GM19238 (cell line): ENCODE measurements around the gene IMPDH2.

Source experiments
- DNase-seq: peaks from one replicate; pipeline ENCODE4 v3.0.0; 2011; ENCODE audit warnings: low spot score; ENCODE audit not compliant: insufficient read length

The IMPDH2 gene

DNA sequence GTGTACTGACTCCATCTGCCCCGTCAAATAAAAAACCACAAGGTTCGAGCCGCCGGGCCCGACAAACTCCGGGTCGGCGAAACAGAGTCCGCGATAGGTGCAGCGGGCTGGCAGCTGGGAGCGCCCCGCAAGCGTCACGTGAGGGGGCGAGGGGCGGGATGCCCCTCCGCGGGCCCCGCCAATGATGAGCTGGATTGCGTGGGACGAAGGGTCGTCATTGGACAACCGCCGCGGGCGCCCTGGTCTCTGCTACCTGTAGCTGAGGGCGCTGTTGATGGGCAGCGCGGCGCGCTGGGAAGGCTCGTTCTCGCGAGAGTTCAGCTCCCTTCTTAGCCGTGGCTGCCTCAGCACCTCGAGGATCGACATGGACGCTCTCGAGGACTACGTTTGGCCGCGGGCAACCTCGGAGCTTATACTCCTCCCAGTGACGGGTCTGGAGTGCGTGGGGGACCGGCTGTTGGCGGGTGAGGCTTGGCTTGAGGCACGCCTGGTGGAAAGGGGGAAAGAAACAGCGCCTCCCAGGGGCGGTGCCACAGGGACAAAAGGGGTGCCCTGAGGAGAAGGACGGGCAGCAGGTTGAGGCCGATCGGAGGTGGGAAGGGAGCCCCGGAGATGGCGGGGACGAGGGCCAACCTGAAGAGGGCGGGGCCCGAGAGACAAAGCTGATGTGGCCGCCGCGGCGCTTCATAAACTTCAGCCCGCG lies 22.0 kb downstream of the IMPDH2 start, which contains the start of gene WDR6:
Gene WDR6, plus strand, starts transcription at position 324 of the 703 bp plus-strand sequence. Its CDS starts 41 bp downstream, at position 365.
- peak; percentile 95 for DNase-seq

DNA sequence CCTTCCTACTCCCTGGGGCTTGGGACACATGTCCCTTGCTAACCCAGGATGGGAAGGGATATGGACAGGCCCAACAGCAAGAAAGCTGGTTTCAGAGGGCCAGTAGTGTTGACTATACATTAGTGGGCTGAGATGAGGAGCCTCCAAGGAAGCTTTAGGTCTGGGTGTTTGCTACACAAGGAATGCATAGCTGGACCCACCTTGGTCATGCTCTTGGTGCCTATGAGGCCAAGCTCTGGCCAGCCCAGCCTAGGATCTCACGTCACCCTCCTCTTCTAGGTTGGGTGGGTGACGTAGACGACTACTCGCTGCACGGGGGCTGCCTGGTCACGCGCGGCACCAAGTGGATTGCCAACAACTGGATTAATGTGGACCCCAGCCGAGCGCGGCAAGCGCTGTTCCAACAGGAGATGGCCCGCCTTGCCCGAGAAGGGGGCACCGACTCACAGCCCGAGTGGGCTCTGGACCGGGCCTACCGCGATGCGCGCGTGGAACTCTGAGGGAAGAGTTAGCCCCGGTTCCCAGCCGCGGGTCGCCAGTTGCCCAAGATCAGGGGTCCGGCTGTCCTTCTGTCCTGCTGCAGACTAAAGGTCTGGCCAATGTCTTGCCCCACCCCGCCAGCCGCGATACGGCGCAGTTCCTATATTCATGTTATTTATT lies 22.7 kb downstream of the IMPDH2 start:
- no peak for DNase-seq

DNA sequence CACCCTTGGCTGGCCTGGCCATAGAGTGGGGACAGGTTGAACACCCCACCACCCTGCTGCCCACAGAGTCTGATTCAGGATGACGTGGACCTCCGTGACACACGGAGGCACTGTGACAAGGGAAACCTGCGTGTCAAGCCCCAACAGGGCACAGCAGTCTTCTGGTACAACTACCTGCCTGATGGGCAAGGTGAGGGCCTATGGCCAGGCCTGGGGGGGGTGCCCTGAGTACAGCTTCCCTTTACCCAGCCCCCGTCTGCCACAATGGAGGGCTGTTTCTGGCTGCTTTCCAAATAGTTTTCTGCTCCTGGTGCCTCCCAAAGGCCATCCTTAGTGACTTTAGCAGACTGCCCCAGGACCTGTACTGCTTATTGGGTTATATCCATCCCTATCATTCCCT lies 23.2 kb downstream of the IMPDH2 start:
- DNase-seq = no peak

DNA sequence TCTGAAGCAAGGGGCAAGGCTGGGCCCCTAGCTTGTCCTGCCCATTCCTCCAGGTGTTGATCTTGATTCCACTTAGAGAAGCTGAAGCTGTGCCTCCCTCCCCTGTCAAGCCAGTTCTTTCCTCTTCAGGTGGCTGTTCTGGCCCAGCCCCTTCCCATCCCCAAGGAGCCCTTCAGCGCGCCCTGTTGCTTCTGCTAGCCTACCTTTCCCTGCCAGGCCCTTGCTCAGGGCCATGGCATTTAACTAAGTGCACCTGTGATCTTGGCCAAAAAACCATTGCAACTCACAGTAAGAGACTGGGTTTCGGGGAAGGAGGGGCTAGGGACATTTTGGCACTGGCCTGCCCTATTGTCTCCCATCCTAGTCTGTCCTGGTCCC lies 23.9 kb downstream of the IMPDH2 start:
- DNase-seq = no peak

DNA sequence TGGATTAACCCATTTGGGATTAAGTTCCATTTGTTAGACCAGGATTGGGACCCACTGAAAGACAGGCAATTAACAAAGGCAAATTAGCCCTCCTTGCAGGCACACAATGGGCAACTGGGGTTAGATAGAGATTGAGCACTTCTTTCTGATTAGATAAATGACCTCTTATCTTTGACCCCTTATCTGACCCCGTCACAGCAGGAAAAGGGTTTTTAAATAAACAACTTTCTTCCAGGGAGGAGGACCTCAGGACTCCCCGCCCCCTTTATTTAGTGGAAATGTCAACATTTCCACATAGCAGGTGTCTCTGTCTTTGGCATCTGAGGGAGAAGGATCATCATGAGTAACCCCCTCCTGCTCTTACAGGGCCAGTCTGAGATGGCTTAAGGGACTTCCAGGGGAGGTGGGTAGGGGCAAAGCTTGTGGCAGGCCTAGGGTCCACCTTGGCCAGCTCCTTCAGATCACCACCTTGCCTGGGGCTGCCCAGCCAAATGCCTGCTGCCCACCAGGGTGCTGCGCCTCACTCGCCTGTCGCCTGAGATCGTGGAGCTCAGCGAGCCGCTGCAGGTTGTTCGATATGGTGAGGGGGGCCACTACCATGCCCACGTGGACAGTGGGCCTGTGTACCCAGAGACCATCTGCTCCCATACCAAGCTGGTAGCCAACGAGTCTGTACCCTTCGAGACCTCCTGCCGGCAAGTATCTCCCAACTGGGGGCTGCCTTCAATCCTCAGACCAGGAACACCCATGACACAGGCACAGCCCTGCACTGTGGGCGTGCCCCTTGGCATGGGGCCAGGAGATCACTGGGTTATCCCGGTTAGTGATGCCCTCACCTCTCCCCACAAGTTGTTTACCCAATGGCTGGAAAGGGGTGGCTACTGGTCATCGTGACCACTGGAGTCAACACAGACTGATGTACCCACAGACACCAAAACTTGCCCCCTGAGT lies 24.6 kb downstream of the IMPDH2 start:
- DNase-seq = no peak

DNA sequence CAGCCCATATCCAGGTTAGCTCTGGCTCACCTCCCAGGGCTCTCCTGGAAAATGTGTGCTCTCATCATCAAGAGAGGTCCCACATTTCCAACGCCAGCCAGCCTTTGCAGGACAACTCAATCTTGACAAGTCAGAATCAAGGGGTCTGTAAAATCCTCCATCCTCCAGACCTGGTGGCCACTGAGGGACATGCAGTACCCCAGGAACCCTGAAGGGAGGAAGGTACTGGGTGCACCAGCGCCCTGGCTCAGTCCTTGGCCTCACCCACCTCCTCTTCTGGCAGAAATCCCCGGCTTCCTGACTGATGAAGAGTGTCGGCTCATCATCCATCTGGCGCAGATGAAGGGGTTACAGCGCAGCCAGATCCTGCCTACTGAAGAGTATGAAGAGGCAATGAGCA lies 28.0 kb downstream of the IMPDH2 start:
- no peak for DNase-seq

DNA sequence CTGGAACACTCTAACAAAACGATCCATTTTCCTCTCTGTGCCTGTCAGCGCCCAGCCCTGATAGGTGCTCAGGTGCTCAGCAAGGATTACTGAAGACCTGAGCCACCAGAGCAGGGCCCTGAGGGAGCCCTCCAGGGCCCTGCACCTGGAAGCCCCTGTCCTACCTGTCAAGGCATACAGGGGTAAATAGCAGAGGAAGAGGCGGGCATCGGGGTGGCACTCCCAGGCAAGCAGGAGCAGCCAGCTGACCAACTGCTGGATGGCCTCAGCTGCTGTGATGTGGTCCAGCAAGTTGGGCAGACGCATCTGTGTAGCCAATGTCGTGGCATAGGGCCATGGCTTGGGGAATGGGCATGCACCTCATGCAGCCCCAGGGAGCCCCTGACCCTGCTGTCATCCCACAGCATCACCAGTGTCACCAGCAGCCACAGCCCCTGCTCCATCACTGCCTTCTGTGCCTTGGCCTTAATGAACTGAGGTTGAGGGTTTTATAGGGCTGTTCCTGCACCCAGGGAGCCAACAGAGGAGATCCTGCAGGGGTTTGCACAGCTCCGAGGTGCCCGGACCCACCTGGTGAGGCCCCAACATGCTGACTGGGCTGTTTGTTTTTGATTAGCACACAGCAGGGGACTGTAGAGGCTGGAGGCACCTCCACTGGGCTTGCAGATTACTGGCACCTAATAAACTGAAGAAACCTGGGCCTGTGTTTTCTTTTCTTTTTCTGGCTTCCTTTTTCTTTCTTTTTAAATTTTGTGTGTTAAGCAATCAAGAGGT lies 29.9 kb downstream of the IMPDH2 start:
- DNase-seq = no peak

DNA sequence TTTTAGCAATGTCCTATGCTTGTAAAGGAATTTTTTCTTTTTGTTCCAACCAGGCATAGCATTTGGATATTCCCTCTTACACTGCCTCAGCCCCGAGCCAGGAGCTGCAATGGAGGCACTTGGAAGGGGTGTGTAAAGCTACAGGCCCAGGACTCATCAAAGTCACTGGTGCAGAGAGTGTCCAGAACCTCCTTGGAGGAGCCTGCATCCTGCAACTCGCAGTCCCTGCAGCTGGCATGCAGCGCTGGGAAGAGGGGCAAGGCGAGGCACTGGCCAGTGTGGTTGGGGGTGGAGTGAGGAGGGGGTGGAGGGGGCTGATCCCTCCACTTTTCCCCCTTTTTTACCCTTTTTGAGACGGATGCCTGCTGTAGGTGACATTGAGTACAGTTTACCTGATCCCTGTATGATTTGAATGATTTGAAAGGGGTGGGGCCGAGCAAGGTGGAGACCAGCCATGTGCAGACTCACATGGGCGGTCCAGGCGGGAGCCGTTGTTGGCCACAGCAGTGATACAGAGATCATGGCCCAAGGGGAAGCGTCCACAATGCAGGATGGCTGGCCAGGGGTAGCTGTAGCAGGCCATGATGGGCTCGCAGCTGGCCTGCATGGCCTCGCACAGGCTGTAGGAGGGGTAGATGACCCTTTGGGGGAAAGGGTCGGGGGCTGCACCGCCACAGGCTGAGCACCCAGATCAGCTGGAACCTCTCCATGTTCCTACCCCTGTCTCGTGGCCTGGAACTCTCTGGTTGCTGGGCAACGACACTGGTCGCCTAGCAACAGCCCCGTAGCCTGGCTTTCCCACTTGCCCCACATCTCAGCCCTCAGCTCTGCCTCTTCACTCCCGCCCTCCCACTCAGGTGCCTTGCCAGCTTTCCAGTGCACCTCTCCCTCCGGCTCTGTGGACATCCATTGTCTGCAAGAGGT lies 31.2 kb downstream of the IMPDH2 start:
- no peak for DNase-seq

DNA sequence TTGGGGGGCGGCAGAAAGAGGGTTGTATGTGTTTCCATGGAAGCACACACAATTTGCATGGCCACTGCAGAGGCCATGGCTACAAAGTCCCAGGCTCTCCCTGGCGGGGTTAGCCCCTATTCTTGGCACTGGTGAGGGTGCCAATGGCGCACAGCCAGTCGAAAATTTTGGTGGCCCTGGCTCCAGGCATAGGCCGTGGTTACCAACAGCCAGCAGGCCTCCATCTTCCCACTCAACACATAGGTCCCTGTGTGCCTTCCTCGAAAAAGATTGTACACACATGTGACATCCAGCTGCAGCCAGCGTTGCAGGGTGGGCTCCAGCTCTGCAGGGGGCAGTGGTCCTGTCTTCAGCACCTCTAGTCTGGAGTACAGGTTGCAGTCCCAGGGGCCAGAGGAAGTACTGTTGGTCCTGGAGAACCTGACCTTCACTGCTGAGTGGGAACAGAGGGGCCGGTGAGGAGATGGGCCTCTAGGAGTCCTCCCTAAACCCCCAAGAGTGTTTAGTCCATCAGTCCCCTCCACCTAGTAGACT lies 32.0 kb downstream of the IMPDH2 start:
- no peak for DNase-seq

DNA sequence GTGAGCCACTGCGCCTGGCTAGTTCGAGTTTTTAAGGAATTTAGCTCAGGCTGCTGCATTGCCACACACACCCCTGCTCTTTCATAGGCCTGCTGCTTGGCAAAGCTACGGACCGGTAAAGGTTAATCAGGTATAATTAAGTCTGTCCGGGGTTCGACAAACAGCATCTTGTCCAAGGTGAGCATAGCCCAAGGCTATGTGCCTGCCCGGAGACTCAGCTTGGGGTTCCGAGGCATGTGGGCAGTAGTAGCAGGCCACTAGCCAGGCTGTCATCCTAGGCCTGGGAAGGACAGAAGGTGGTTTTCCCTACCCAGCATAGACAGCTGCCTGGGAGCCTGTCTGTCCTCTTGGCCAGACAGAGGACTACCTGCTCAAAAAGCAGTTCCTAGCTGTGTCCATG lies 32.6 kb downstream of the IMPDH2 start:
- no peak for DNase-seq

DNA sequence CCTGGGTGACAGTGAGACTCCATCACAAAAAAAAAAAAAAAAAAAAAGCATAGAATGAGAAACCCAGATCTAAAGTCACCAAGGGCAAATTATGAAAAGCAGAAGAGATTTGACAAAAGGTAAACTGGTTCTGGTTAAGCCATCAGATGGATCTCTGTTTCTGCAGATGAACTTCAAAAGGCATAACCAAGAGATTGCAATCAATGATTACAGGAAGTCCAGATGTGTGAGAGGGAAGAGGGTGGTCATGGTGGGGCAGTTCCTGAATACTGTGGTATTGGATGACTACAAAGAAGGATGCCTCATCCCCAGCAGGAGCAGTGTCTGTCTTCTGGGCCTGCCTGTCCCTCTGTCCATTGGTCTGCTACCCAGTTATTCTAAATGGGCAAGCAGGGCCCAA lies 35.4 kb downstream of the IMPDH2 start:
- DNase-seq = no peak

DNA sequence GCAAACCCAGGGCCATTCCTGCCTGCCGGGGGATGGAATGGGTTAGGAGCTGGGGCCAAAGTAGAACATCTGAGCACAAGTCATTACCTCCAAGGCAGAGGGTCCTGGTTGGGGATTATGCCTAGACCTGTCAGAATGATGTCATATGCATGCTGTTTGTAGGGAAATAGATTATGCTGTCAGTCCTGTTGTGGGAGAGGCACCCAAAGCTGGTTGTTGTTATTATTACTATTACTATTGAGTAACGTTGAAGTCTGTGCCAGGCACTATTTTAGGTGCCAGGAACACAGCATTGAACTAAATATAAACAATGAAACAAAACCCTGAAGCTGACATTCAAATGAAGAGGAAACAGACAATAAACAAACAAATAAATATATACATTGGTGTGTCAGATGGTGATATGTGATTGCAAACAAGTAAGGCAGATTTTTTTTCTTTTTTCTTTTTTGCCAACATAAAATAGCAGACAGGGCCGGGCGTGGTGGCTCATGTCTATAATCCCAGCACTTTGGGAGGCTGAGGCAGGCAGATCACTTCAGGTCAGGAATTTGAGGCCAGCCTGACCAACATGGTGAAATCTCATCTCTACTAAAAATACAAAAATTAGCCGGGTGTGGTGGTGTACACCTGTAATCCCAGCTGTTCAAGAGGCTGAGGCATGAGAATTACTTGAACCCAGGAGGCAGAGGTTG lies 37.2 kb downstream of the IMPDH2 start:
- no peak for DNase-seq

DNA sequence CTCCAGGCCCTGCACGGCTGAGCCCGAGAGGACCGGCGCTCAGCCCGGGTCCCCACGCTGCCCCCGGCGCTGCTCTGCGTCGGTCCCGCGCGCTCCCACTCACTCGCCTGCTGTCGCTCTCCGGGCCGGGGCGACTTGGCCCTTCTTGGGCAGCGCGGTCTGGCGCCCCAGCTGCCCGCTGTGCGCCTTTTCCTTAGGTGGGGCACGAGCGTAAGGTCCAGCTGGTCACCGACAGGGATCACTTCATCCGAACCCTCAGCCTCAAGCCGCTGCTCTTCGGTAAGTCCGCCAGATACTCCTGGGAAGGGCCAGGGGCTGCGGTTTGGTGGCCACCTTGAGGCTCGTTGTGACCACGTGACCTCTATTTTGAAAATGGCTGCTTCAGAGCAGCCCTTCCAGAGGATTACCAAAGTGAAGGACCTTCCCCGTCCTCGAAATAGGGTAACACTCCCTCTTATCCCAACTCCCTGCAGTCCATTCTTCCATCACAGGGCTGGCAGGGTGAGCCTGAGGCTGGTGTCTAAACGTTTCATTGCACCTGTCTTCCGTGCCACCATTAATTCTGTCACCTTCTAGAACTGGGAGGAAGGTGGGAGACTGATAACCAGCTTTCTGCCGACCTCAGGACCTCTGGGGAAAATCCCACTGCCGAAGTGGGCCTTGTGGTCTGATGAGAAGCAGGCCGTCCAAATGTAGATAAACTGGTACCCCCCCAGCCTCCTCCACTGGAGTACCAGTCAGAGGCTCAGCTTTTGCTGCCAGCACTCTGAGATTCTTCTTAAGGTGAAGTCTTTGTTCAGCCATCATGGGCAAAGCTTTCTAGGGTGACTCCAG lies 38.3 kb downstream of the IMPDH2 start:
- no peak for DNase-seq

DNA sequence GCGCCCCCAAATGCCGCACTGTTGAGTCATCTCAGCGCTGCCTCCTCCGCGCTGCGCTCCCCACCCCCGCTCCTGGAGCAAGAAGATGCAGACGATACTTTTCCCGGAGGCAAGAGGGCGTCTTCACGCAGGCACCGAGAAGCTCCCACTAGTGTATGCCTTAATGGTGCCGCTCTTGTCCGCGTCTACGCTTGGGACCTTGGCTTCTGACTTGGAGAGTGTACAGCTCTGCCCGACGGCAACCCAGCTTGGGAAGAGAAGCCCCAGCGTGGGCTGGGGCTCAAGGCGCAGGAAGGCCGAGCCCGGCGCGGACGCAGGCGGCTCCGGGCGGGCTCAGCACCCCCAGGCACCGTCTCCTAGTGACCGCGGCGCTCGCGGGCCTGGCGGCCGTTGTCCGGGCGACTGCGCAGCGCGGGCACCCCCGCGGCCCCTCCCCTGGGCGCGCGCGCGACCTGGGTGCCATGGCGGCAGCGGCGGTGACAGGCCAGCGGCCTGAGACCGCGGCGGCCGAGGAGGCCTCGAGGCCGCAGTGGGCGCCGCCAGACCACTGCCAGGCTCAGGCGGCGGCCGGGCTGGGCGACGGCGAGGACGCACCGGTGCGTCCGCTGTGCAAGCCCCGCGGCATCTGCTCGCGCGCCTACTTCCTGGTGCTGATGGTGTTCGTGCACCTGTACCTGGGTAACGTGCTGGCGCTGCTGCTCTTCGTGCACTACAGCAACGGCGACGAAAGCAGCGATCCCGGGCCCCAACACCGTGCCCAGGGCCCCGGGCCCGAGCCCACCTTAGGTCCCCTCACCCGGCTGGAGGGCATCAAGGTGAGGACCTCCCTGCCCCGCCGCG lies 39.2 kb downstream of the IMPDH2 start, which contains the start of gene P4HTM:
Gene P4HTM, plus strand, starts transcription at position 446 of the 840 bp plus-strand sequence. Its CDS starts 16 bp downstream, at position 462.
- DNase-seq = peak; percentile 52

DNA sequence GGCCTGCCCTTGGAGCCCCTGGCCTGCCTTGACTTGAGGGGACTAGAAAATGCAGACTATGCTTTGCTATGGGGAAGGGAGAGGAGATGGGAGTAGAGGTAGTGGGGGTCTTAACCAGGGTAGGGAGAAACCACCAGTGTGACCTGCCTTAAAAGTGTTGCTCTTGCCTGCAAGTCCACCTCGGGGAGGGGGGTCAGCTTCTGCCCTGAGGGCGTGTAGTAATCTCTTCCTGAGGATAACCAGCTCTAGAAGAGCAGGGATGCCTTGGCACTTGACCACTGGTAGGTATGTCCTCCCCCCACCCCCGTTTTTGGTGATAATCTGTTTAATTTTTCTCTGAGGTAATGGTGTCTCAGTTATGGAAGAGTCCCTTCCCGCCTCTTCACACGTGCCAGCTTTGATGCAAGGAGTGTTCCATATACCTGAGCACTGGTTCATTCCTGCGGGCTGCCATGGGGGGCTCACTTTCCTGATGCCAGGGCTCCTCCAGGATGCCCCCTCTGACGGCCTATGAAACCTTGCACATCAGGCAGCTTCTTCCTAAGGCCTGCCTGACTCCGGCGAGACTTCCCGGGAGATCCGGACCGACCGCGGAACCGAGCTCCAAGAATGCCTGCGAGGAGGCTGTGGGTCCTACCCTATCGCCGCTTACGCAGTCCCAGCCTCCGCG lies 39.9 kb downstream of the IMPDH2 start:
- DNase-seq = no peak

DNA sequence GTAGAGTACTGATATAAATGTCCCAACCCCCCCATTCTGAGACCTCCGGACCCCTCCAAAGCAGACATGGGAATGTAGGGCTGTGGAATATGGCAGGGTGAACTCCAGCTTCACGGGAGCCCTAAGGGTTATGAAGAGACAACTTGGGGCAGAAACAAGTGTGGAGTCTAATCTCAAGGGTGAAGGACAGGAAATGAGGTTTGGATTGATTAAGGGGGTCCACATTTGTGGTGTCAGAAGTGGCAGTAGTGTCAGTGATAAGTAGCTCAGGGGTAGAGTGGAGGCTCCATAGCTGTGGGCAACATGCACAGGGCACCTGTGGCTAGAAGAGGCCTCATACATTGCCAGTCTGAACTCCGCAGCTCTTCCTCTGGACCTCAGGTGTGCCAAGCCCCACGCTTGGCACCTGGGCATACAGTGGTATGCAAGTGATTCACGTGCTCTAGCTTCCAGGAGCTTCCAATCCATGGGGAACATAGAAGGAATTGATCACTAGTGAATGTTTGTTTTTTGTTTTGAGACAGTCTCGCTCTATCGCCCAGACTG lies 43.3 kb downstream of the IMPDH2 start:
- no peak for DNase-seq

DNA sequence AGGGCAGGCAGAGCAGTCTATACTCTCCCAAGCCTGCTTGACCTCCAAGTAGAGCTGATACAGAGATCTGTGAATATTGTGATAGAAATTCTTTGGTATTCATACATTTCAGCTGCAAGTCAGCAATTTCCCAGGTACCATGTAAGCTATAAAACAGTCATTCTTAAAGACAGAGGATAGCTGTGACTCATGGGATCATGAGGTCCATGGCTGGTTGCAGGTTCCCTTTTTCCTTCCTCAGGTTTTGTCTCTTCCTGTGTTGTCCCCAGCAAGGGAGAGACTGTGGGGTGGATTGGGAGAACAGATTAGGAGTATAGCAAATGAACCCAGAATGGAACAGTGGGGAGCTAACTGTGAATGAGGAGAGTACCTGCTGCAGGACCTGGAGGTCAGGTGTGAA lies 44.5 kb downstream of the IMPDH2 start:
- DNase-seq = no peak
